Measurements from ENCODE around the gene SIRT5.

The SIRT5 gene

DNA sequence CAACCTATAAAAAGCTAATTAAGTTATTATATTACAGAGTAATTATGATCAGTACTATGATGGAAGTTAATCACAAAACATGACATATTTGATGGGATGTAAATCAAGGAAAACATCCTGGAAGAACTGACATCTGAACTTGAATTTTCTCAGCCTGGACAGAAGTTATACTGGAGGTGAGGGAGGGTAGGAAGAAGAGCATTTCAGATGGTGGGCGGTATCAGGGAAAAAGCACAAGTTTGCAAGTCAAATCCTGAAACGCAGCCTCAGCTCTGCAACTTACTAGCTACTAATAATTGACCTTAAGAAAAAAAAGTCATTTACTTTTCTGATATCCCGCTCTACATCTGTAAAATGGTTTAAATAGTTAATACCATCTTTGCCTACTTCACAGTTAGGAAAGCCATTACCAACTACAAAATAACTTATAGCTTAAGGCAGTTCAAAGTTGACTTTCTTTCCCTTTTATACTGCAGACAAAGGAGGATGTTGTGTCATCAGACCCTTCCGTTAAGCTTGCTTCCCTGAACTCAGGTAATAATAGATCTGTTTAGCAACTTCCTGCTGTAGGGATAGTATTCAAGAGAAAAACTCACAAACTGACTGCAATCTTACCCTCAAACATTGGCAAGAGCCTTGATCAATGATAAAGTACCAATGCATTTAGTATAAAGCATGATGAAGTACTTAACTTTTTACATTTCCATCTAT is 61.7 kb downstream of the SIRT5 start:
- no peak for DNase-seq (ENCODE audit: low spot score)

DNA sequence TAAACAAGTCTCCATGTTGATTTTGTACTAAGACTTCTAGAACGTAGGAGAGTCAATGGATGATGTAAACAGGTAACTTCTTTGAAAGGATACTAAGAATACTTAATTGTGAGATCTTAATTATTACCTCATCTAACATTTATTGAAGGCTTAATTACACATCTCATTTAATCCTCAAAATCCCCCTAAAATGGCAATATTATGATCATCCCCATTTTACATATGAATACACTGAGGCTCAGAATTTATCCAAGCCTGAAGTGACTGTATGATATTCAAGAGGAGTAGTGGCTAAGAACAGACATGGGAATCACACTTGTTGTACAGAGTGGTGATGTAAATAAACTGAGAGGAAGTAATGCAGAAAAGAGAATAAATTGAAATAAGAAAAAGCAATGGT is 63.6 kb downstream of the SIRT5 start:
- DNase-seq (ENCODE audit: low spot score) = no peak

DNA sequence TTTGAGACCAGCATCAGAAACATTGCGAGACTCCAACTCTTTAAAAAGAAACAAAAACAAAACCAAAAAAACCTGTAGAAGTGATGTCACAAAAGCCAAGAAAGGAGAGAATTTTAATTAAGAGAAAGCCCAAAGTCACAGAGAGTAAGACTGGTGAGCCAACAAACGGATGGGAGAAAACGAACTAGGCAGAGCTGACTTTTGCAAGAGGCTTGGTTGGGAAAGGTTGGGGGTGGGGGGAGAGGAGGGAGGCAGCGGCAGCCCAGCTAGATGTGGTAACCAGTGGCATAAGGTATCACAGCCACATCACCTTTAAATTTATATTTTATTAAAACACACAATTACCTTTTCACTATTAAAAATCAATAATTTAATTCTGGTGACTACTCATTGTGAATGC is 64.2 kb downstream of the SIRT5 start:
- DNase-seq (ENCODE audit: low spot score) = no peak

GRCh38 chr6:13641315-13641714 is 66.9 kb downstream of the SIRT5 start:
- DNase-seq (ENCODE audit: low spot score) = no peak

DNA sequence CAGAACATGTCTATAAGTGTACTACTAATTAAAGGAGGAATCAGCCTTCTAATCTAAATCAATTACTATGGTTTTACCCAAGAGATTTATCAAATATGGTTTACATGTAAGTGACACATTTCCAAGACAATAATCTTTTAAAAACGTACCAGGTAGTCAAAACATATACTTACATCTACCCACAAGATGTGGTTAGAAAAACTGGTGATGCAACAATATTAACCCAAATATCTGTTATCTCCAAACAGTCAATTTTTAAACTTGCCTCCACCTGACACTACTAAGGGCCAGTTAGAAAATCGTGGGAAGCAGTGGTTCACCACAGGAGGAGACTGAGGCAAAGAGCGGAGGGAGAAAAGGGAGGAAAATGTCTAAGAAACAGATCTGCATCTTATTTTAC is 68.7 kb downstream of the SIRT5 start:
- no peak for DNase-seq (ENCODE audit: low spot score)

GRCh38 chr6:13648850-13649249 is 74.4 kb downstream of the SIRT5 start:
- DNase-seq (ENCODE audit: low spot score) = no peak

DNA sequence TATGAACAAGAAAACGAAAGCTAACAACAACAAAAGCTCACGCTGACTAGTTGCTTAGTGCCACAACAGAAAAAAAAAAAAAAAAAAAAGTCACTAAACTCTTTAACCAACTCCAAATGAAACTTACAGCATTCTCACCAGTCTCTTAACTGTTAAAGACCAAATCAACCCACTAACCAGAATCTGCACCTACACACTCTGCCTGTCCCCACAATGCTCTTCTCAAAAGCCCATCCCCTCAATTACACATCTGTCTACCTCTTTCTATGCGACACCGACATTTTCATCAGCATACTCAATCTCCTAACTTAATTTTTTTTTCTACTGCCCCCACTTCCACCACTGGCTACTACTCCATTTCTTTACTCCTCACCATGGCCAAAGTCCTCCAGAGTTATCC is 75.0 kb downstream of the SIRT5 start:
- DNase-seq (ENCODE audit: low spot score) = no peak

GRCh38 chr6:13653296-13653695 is 78.9 kb downstream of the SIRT5 start:
- no peak for DNase-seq (ENCODE audit: low spot score)

- DNase-seq (ENCODE audit: low spot score) = no peak
Measured at GRCh38 chr6:13654496-13654895, 80.1 kb downstream of the SIRT5 start.

DNA sequence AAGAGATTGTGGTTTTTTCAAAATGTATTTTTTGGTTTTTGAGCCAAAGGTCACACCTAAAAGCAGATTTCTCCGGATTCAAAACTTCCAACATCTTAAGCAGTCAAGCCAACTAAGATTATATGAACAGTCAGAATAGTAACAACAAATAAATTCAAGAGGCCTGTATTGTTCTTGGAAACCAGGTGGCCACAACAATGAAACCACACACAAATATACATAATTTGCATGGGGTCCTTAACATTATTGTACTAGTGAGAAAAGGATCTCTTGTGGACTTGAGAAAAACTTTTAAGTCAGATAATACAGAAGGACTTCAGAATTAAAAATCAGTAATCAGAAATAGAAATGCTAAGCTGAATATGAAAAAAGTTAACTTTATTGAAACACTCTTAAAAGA is 81.3 kb downstream of the SIRT5 start:
- DNase-seq (ENCODE audit: low spot score) = no peak

DNA sequence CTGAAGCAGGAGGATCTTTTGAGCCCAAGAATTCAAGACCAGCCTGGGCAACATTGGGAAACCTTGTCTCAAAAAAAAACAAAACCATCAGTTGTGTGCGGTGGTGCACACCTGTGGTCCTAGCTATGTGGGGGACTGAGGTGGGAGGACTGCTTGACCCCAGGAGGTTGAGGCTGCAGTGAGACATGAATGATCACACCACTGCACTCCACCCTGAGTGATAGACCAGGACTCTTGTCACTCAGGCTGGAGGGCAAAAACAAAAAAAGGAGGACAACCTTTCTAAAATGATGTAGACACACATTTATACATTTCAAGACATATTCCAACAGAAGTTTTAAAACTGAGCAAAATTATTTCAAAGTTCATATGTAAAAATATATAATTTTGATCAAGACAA is 85.9 kb downstream of the SIRT5 start:
- DNase-seq (ENCODE audit: low spot score) = no peak

DNA sequence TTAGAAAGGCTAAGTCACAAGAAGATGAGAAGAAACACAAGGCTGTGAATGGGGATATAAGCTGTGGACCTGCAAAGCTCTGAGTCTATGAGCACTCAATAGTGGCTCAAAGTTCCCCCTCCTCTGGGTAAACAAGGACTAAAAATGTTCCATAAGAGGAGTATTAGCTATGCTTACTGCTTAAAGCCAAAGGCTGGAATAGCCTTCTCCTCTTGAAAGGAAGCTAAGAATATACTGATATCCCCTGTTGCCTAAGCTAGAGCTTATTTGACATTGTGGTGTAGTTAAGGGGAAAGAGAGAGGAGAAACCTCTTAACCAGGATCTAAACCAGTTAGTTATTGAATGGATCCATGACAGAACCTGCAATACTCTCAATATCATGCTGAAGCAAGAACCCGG is 86.5 kb downstream of the SIRT5 start:
- DNase-seq (ENCODE audit: low spot score) = no peak

- DNase-seq (ENCODE audit: low spot score) = no peak
Measured at GRCh38 chr6:13661647-13662046, 87.2 kb downstream of the SIRT5 start.

GRCh38 chr6:13662651-13663334 is 88.4 kb downstream of the SIRT5 start:
- no peak for DNase-seq (ENCODE audit: low spot score)

- no peak for DNase-seq (ENCODE audit: low spot score)
Measured at GRCh38 chr6:13663986-13664385, 89.6 kb downstream of the SIRT5 start.
